ENCODE measurements around the gene GNG7. TPM values are rescaled to one million over a fixed set of nuclear protein-coding genes. Genes with fewer than 3 reads are reported as not detected.
A peak's percentile ranks its signal among the peaks of the same experiment; 100 is the strongest.
"Not testable (repeated sequence)": the region's sequence is repeated elsewhere in the genome, so short reads cannot be mapped to it uniquely, and the experiment has no call there.

The GNG7 gene
- total RNA-seq, 1 experiment from 2014 or later = 0.03 TPM

DNA sequence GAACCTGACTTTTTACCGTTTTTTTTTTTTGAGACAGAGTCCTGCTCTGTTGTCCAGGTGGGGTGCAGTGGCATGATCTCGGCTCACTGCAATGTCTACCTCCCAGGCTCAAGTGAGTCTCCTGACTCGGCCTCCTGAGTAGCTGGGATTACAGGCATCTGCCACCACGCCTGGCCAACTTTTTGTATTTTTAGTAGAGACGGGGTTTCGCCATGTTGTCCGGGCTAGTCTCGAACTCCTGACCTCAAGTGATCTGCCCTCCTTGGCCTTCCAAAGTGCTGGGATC is 232.6 kb downstream of the GNG7 start:
- Histone ChIP-seq H3K27ac (peak overlapping the region; percentile 44), H3K4me1 (replicated peaks) (peaks cover 27% of the 10 kb centered on the region)
- not testable (repeated sequence) for H3K27me3 ChIP-seq (replicated peaks); H3K36me3 ChIP-seq; DNase-seq (ENCODE audit: low read depth in 1 of 2, low spot score in 2 of 2); H3K4me3 ChIP-seq; H3K9me3 ChIP-seq (replicated peaks)

DNA sequence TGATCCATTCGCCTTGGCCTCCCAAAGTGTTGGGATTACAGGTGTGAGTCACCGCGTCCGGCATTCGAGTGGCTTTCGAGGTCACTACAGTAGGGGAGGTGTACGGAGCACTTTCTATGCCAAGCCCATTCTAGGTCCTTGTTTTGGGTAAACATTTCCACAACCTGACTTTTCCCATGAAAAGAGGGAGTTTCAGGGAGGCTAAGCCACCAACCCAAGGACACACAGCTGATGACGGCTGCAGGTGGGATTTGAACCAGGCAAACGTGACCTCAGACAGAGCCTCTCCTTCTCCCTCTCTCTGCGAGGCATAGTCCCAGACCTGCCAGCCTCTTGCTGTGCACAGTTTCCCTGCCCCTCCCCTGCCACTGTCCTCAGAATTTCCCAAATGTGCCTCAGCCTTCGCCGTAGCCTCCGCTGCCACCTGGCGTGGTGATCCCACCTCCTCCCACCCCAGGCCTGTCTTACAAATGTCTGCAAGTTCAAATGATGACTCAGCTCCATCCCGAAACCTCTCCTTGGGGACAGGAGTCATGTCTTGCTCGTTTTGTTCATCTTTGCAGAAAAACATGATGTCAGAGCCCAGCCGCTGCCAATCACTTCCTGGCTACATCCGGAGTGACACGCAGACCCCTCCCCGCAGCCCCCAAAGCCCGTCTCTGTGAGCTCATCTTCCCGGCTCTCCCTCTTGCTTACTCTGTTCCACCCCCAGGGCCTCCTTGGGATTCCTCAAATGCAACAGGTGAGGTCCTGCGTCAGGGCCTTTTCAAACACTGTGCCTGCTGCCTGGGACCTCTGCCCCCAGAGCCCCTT is 233.2 kb downstream of the GNG7 start:
- H3K27ac ChIP-seq = peak overlapping the region; percentile 44
- no peaks in the 10 kb centered on the region for H3K36me3 ChIP-seq
- H3K27me3 ChIP-seq (replicated peaks) = no peaks in the 10 kb centered on the region
- H3K9me3 ChIP-seq (replicated peaks) = no peaks in the 10 kb centered on the region
- peak; percentile 74 to 87 for DNase-seq (ENCODE audit: low read depth in 1 of 2, low spot score in 2 of 2)
- H3K4me3 ChIP-seq = no peak overlapping the region
- peaks cover 24% of the 10 kb centered on the region for H3K4me1 ChIP-seq (replicated peaks)

DNA sequence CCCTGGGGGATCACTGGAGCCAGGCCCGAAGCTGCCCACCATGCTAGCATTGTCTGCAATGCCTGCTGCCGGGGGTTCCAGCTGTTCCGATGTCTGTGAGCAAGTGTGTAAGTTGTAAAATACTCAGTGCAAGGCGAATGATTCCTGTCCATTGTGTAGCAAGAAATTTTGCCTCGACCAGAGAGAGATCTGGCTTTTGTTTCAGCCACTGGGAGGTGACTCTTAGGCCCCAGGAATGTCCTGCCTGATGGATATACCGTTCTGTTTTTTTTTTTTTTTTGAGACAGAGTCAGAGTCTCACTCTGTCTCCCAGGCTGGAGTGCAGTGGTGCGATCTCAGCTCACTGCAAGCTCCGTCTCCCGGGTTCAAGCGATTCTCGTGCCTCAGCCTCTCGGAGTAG is 233.9 kb downstream of the GNG7 start:
- no peaks in the 10 kb centered on the region for H3K36me3 ChIP-seq
- peaks cover 19% of the 10 kb centered on the region for H3K4me1 ChIP-seq (replicated peaks)
- H3K27me3 ChIP-seq (replicated peaks) = no peaks in the 10 kb centered on the region
- H3K4me3 ChIP-seq = no peak overlapping the region
- peak overlapping the region; percentile 44 for H3K27ac ChIP-seq
- DNase-seq (ENCODE audit: low read depth in 1 of 2, low spot score in 2 of 2) = no peak
- no peaks in the 10 kb centered on the region for H3K9me3 ChIP-seq (replicated peaks)

DNA sequence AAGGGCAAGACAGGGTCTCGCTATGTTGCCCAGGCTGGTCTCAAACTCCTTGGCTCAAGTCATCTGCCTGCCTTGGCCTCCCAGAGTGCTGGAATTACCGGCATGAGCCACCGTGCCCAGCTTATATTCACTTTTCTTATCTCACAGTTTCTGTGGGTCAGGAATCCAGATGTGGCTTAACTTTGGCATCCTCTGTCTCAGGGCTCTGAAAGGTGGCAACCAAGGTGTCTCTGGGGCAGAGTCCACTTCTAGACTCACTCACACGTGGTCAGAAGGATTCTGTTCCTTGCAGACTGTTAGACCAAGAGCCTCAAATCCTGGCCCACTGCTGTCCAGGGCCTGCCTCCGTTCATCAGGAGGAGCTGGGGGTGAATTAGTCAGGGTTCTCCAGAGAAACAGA is 238.1 kb downstream of the GNG7 start:
- peaks cover 37% of the 10 kb centered on the region for H3K4me1 ChIP-seq (replicated peaks)
- no peak overlapping the region for H3K4me3 ChIP-seq
- H3K27ac ChIP-seq = no peak overlapping the region
- no peaks in the 10 kb centered on the region for H3K27me3 ChIP-seq (replicated peaks)
- DNase-seq (ENCODE audit: low read depth in 1 of 2, low spot score in 2 of 2) = no peak
- H3K36me3 ChIP-seq = no peaks in the 10 kb centered on the region
- H3K9me3 ChIP-seq (replicated peaks) = no peaks in the 10 kb centered on the region

DNA sequence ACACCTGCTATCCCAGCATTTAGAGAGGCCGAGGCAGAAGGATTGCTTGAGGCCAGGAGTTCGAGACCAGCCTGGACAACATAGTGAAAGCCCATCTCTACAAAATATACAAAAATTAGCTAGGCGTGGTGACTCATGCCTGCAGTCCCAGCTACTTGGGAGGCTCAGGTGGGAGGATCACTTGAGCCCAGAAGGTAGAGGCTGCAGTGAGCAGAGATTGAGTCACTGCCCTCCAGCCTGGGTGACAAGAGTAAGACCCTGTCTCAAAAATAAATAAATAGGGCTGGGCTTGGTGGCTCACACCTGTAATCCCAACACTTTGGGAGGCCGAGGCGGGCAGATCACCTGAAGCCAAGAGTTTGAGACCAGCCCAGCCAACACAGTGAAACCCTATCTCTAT is 238.8 kb downstream of the GNG7 start:
- not testable (repeated sequence) for H3K4me3 ChIP-seq; H3K9me3 ChIP-seq (replicated peaks); H3K27ac ChIP-seq; H3K27me3 ChIP-seq (replicated peaks); DNase-seq (ENCODE audit: low read depth in 1 of 2, low spot score in 2 of 2); H3K36me3 ChIP-seq
- peaks cover 30% of the 10 kb centered on the region for H3K4me1 ChIP-seq (replicated peaks)

DNA sequence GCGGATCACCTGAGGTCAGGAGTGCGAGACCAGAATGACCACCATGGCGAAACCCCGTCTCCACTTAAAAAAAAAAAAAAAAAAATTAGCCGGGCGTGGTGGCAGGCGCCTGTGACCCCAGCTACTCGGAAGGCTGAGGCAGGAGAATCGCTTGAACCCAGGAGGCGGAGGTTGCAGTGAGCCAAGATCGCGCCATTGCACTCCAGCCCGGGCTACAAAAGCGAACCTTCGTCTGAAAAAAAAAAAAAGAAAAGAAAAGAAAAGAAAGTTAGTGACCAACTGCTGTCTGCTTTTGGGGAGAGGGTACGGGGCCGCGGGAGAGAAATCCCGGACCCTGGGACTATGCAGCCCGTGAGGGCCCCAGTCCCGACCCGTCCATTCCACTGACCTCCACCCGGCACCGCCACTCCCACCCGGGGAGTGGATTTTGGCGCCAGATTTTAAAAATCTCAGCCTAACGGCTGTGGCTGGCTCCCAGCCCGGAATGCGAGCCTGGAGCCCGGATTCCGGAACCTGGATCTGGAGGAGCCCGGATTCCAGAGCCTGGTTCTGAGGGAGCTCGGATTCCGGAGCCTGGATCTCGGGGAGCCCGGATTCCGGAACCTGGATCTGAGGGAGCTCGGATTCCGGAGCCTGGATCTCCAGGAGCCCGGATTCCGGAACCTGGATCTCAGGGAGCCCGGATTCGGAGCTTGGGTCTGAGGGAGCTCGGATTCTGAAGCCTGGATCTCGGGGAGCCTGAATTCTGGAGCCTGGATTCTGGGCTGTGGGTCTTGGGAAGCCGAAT is 239.7 kb downstream of the GNG7 start:
- Histone ChIP-seq H3K36me3 (no peaks in the 10 kb centered on the region; the same call in 1 of the 2 replicates), H3K4me3 (peak overlapping the region; percentile 48), H3K4me1 (replicated peaks) (peaks cover 25% of the 10 kb centered on the region), H3K9me3 (replicated peaks) (no peaks in the 10 kb centered on the region), H3K27ac (peak overlapping the region; percentile 97), H3K27me3 (replicated peaks) (no peaks in the 10 kb centered on the region)
- DNase-seq (ENCODE audit: low read depth in 1 of 2, low spot score in 2 of 2) = peak; percentile 96

DNA sequence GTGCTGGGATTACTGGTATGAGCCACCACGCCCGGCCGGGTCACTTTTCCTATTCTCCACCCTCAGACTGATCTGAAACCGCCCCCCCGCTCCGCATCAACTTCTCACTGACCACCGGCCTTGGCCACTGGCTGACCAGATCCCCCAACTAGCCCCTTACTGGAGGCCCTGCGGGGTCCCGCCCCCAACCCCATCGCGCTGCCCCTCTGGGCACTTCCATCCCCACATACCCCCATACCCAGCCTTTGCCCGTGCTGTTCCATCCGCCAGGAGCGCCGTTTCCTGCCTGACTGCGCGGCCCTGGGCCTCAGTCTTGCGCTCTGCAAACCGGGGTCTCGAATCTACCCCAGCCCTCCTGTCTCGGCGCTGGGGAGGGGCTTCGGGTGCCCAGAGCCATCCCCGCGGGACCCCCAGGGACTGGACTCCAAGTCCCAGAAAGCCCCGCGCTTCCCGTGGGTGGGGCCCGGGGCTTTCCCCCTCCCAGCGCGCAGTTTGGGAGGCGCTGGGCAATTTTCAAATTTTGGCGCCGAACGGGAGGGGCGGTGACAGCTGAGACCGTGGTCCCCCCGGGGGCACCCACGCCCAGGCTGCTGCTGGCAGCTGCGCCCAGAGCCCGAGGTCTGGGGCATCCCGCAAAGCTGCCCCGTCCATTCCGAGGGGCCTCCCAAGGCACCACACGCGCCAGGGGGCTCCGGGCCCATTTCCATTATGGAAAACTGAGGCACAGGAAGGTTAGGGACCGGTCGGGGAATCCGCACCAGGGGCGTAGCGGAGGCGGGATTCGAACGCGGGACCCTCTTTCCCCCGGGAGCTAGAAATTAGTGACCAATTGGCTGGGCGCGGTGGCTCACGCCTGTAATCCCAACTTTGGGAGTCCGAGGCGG is 240.5 kb downstream of the GNG7 start:
- H3K9me3 ChIP-seq (replicated peaks) = no peaks in the 10 kb centered on the region
- DNase-seq (ENCODE audit: low read depth in 1 of 2, low spot score in 2 of 2) = peak; percentile 92 to 97
- H3K27ac ChIP-seq = peak overlapping the region; percentile 97
- peak overlapping the region; percentile 48 for H3K4me3 ChIP-seq
- peaks cover 27% of the 10 kb centered on the region for H3K4me1 ChIP-seq (replicated peaks)
- no peaks in the 10 kb centered on the region; the same call in 1 of the 2 replicates for H3K36me3 ChIP-seq
- no peaks in the 10 kb centered on the region for H3K27me3 ChIP-seq (replicated peaks)

Other genes with a start within 250 kb of the GNG7 start
- gene LMNB2, start 245.7 kb downstream of the GNG7 start, total RNA-seq (2014; rRNA removed; shearing (Covaris generic)) = 275 and 316 TPM in 2 replicates
- gene GADD45B, start 226.6 kb downstream of the GNG7 start, total RNA-seq (2014; rRNA removed; shearing (Covaris generic)) = 112 and 132 TPM in 2 replicates
- gene DIRAS1, start 18.7 kb upstream of the GNG7 start, total RNA-seq (2014; rRNA removed; shearing (Covaris generic)) = not detected in 2 replicates
- gene SLC39A3, start 37.3 kb upstream of the GNG7 start, total RNA-seq (2014; rRNA removed; shearing (Covaris generic)) = 67.6 and 74.4 TPM in 2 replicates
- gene SGTA, start 80.6 kb upstream of the GNG7 start, total RNA-seq (2014; rRNA removed; shearing (Covaris generic)) = 56.5 and 67.0 TPM in 2 replicates
- gene THOP1, start 82.8 kb upstream of the GNG7 start, total RNA-seq (2014; rRNA removed; shearing (Covaris generic)) = 146 and 185 TPM in 2 replicates
- 1.7 and 2.7 TPM in 2 replicates for gene ZNF554, start 117.2 kb upstream of the GNG7 start, total RNA-seq (2014; rRNA removed; shearing (Covaris generic))
- 2.9 and 5.2 TPM in 2 replicates for gene ZNF555, start 138.8 kb upstream of the GNG7 start, total RNA-seq (2014; rRNA removed; shearing (Covaris generic))
- gene ZNF556, start 164.6 kb upstream of the GNG7 start, total RNA-seq (2014; rRNA removed; shearing (Covaris generic)) = 0.08 and 0.09 TPM in 2 replicates
- 3.3 and 4.3 TPM in 2 replicates for gene ZNF57, start 198.2 kb upstream of the GNG7 start, total RNA-seq (2014; rRNA removed; shearing (Covaris generic))
- gene ZNF77, start 242.3 kb upstream of the GNG7 start, total RNA-seq (2014; rRNA removed; shearing (Covaris generic)) = 4.5 and 5.6 TPM in 2 replicates

All from SJSA1 (cell line).